SK-MEL-5 (cell line): ENCODE results near the gene SDHA. TPM values are rescaled to one million over a fixed set of nuclear protein-coding genes. Genes with fewer than 3 reads are reported as not detected.
"Not testable (repeated sequence)": the region's sequence is repeated elsewhere in the genome, so short reads cannot be mapped to it uniquely, and the experiment has no call there.

Source experiments
- DNase-seq: peaks from one replicate; pipeline ENCODE4 v3.0.0-alpha.2; 2016; ENCODE audit warnings: low read depth, low spot score
- in situ Hi-C: cut with HindIII; loops from 2 replicates; pipeline ENCODE4 v1.10.0; 2016; ENCODE audit warnings: low sequenced_read_pairs, high pct_unique_total_duplicates, low pct_unique_long_range_greater_than_20kb
- total RNA-seq: library from RNA; depleted of rRNA; stranded (reverse); fragments of >200 nt; shearing (Covaris generic); gene quantifications from 2 replicates; pipeline ENCODE4 v1.2.3, GENCODE V29; 2014

SDHA gene
- total RNA-seq, 1 experiment from 2014 or later: 140 TPM

GRCh38 chr5:194102-194501 lies 24.0 kb upstream of the SDHA start:
- in situ Hi-C loops: no loop called here
- DNase-seq: no peak

DNA sequence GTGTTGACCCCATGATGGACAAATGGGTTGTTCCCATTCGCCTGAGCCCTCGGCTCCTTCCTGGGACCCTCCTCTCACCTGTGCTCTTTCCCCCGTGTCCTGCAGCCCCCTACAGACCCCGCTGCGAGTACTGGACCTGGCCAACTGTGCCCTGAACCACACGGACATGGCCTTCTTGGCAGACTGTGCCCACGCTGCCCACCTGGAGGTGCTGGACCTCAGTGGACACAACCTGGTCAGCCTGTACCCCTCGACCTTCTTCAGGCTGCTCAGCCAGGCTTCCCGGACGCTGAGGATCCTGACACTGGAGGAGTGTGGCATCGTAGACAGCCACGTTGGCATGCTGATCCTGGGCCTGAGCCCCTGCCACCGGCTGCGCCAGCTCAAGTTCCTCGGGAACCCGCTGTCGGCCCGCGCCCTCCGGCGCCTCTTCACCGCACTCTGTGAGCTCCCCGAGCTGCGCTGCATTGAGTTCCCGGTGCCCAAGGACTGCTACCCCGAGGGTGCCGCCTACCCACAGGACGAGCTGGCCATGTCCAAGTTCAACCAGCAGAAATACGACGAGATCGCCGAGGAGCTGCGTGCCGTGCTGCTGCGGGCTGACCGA lies 23.4 kb upstream of the SDHA start:
- DNase-seq: no peak
- in situ Hi-C loops: no loop called here

DNA sequence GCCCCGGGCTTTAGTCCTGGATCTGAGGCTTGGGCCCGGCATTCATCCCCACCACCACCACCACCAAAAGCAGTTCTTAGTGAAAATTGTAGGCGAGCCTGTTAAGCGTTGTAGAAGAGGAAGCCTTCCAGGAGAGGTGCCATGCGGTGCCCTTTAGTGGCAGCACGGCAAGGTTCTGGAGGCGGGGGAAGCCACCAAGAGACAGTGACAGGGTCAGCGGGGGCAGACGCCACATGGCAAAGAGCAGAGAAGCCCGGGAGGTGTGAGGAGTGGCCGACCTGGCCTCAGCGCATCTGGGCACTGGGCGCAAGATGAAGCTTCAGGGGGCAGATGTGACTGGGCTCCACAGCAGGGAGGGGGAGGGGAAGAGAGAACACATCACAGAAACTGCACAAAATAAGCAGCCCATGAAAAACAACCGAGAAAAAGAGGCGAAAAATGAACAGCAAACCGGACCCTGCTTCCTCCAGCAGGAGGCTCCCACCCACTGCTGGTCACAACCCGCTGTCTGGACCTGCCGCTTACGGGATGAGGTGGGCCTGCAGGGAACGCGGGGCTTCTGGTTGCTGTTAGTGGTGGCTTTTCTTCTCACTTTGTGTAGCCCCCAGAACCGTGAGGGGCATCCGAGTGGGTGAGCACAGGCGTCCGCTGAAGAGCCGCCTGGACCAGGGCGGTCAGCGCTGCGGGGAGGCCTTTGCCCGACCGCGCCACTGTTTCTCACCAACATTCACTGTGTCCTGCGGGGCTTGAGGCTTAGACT lies 22.5 kb upstream of the SDHA start:
- in situ Hi-C loops: no loop called here
- DNase-seq: peak; percentile 15

DNA sequence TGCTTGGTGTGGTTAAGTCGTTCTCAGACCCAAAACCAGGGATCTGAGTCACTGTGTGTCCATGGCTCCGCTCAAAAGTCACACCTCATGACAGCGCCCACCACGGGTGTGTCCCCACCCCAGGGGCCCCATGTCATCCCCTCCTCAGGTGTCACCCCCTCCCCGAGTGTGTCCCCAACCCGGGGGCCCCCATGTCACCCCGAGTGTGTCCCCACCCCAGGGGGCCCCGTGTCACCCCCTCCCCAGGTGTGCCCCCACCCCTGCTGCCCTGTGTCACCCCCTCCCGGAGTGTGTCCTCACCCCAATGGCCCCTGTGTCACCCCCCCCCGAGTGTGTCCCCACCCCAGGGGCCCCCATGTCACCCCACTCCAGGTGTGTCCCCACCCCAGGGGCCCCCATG lies 21.8 kb upstream of the SDHA start:
- in situ Hi-C loops: no loop called here
- no peak for DNase-seq

DNA sequence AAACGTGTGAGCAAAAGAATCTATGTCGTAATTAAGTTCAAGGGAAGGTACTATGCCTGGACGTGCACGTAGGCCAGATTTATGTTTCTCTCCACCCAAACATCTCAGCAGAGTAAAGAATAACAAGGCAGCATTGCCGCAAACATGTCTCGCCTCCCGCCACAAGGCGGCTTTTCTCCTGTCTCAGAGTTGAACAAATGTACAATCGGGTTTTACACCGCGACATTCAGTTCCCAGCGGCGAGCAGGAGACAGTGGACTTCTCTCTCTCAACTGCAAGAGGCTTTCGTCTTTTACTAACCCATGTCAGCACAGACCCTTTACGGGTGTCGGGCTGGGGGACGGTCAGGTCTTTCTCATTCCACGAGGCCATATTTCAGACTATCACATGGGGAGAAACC lies 21.1 kb upstream of the SDHA start:
- in situ Hi-C loops: not testable (repeated sequence)
- peak; percentile 76 for DNase-seq

GRCh38 chr5:197892-198489 lies 20.1 kb upstream of the SDHA start:
- in situ Hi-C loops: no loop called here
- no peak for DNase-seq

- no peak for DNase-seq
- in situ Hi-C loops: no loop called here
Observed at GRCh38 chr5:198516-199196, 19.5 kb upstream of the SDHA start.

DNA sequence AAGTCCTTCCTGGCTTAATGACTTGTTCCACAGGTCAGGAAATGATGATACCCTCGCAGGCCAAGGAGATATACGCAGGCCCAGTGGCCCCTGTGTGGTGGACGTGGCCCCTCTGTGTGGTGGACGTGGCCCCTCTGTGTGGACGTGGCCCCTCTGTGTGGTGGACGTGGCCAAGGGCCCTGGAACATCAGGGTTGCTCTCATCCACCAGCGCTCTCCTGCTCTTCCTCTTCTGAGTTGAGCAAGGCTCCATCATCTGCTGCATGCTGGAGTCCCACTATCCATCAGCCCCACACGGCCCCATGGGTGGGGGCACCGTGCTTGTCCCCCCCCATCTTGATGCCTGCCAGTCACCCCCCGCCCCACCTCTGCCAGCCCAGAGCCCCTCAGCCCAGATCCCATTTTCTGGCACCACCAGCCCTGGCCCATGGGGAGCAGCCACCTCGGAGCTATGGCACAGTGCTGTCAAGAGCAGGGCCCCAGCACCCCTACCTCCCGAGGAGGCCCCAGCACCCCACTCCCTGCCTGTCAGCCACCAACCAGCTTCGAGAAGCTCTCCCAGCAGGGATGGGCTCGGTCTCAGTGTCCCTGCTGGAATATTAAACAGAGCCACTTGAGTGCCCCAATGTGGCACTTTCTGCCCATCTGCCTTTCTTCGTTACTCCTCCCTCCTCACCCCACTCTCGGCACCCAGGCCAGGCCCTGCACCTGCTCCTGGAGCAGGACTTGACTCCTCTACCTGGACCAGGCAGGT lies 18.7 kb upstream of the SDHA start:
- DNase-seq: no peak
- in situ Hi-C loops: no loop called here

GRCh38 chr5:199950-200645 lies 18.0 kb upstream of the SDHA start:
- no peak for DNase-seq
- in situ Hi-C loops: no loop called here

GRCh38 chr5:200985-201384 lies 17.1 kb upstream of the SDHA start:
- in situ Hi-C loops: no loop called here
- DNase-seq: no peak

DNA sequence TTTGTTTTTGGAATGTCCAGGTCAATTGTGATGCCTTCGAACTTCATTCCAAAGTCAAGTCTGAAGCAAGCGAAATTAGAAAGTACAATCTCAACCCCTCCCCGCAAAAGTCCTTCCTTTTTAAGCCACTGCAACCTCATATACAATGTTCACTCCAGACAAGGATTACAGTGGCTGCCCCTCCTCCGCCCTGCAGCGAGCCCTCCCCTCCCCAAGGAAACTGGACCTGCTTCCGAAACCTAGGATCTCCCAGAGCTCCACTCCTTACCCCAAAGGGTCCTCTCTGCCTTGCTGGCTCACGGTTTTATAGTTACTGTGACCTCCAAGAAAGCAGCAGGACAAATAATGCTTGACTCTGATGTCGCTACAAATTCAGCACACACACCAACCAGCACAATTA lies 16.4 kb upstream of the SDHA start:
- no peak for DNase-seq
- in situ Hi-C loops: no loop called here

- DNase-seq: no peak
- in situ Hi-C loops: no loop called here
Observed at GRCh38 chr5:203246-203930, 14.7 kb upstream of the SDHA start.

GRCh38 chr5:204001-204400 lies 14.1 kb upstream of the SDHA start:
- in situ Hi-C loops: no loop called here
- DNase-seq: no peak

DNA sequence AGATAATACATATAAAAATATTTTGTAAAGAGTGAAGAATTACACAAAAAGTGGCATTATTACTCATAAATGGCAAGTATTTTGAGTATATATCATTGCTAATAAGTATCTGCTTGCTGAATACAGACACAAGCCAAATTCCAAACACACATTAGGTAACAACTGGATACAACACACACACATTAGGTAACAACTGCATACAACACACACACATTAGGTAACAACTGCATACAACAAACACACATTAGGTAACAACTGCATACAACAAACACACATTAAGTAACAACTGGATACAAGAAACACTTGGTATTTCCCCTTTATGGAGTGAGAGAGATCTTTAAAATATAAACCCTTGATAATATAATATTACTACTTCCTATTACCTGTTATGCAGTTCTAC lies 13.7 kb upstream of the SDHA start:
- no peak for DNase-seq
- in situ Hi-C loops: no loop called here

DNA sequence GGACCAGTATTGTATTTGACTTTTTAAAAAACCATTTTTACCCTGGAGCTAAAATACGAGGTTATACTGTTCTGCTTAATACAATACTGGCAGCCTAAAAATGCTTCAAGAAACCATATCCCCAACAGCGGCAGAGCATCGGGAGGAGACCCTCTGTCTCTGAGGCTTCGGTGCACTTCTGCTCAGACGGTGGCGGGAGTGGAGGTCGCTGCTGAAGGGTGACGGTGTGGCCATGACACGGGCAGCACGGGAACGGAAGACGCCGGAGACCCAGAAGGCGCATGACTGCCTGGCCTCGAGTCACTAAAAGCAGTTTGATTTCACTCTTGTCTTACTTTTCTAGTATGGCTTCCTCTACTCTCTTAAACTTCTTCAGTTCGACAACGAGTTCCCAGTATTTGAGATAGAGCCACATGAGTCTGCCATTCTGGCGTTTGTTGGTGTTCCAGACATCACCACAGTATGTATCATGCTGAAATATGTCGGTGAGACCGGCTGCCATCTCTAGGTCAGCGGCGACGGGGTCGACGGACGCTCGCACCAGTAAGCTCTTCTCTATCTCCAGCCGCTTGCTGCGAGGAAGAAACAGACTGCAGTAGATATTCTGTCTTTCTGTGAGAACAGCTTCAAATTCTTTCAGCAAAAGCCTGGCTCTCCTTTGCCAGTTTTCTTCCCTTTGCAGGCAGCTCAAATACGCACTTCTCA lies 13.0 kb upstream of the SDHA start:
- in situ Hi-C loops: no loop called here
- no peak for DNase-seq

DNA sequence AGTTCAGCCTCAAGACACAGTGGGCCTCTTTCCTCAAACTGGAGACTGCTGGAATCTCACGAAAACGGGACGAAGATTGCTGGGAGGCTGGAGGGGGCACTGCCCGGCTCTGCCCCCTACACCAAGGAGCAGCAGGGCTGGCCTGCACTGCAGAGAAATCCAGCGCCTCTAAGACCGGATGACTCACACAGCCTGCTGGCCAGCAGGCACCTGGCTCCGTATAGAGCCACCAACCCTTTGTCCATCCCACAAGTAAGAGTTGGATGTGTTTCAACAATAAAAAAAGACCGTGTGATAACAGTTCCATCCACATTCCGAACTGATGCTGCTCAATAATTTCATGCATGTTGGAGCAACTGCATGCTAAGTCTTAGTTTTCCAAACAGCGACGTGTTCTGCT lies 11.7 kb upstream of the SDHA start:
- in situ Hi-C loops: no loop called here
- no peak for DNase-seq
